CD4-positive, alpha-beta T cell treated with Interferon alpha-2 for 1 hour (primary cell): ENCODE results near the gene ZBTB7B.
"Not testable (repeated sequence)": the region's sequence is repeated elsewhere in the genome, so short reads cannot be mapped to it uniquely, and the experiment has no call there.

Source experiments
- DNase-seq, 2 donors: peaks; one replicate each; pipeline ENCODE4 v3.0.0-alpha.2; 2020 to 2022

ZBTB7B gene

GRCh38 chr1:154969246-154969645, 33.4 kb upstream of the ZBTB7B start:
- DNase-seq, result no peak

GRCh38 chr1:154969860-154970452, 32.6 kb upstream of the ZBTB7B start:
- DNase-seq, result no peak

GRCh38 chr1:154970631-154971340, 31.8 kb upstream of the ZBTB7B start, which contains the start of gene SHC1:
Gene SHC1, minus strand, starts transcription at chr1:154970747. Its CDS starts 221 bp downstream, at chr1:154970526.
- DNase-seq, result peak in 1 of 2 donors; percentile 57

DNA sequence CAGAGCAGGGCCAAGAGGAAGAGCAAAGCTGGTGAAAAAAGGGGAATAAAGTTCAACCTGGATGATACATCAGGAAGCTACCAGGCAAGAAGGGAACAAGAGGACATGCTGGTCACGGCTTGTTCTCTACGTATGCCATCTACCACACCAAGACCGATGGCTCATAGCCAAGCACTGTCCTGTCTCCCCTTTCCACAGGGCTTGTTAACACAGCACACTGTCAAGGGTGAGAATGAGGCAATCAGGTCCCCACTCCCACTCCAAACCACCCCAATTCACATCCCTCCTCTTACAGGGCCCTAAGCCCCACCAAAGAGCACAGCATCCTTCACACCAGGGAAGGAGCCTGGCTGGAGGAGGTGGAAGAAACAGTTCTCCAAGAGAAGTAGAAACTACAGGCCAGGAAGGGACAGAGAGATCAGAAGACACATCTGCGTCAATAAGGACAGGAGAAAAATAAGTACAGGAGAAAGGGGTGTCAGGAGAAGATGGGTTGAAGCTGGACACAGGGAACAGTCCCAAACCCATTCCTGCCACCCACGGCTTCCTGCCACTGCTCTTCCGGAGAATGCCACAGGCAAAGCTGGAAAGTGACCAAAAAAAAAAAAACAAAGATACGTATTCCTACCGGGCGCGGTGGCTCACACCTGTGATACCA, 31.1 kb upstream of the ZBTB7B start:
- no peak for DNase-seq

DNA sequence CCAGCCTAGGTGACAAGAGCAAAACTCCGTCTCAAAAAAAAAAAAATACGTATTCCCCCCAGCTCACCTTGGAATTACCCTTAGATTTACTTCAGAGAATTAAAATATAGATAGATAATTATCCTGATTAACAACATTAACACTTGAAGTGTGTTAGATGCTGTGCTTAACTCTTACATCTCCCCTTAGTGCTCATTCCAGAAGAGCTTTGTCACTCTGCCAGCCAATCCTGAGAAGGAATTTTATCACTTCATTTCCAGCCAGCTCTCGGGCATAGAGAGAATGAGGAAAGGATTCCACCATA, 30.4 kb upstream of the ZBTB7B start:
- no peak for DNase-seq

DNA sequence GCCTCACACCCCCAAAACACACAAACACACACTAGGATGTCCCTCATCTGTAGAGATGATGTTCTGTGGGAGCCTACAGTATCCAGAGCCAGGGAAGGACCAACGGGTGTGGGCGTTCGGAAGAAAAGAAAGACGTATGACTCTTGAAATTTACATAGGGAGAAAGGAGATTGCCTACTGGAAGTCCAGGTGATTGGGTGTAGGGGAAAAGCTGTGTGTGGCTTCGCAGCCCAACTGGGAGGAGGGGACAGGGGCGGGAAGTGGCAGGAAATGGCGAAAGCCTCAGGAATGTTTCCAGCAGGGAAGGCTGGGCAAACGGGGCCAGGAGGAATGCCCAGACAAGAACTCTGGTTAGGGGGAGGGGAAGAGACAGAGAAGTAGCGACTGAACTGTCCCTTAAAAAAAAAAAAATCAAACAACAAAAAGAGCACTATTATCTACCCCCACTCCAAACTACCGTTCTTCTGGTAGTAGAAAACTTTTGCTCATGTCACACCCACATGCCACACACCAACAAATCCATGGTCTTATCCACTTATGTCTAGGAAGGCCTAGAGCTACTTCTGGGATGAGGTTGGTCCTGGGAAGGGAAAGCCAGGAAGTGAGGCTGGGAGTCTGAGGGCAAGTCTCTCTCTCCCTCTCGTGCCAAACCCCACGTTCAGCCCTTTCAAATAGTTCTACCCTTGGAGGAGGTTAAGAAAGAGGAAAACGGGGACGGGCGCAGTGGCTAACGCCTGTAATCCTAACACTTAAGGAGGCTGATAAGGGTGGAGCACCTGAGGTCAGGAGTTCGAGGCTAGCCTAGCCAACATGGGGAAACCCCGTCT, 29.9 kb upstream of the ZBTB7B start:
- no peak for DNase-seq

DNA sequence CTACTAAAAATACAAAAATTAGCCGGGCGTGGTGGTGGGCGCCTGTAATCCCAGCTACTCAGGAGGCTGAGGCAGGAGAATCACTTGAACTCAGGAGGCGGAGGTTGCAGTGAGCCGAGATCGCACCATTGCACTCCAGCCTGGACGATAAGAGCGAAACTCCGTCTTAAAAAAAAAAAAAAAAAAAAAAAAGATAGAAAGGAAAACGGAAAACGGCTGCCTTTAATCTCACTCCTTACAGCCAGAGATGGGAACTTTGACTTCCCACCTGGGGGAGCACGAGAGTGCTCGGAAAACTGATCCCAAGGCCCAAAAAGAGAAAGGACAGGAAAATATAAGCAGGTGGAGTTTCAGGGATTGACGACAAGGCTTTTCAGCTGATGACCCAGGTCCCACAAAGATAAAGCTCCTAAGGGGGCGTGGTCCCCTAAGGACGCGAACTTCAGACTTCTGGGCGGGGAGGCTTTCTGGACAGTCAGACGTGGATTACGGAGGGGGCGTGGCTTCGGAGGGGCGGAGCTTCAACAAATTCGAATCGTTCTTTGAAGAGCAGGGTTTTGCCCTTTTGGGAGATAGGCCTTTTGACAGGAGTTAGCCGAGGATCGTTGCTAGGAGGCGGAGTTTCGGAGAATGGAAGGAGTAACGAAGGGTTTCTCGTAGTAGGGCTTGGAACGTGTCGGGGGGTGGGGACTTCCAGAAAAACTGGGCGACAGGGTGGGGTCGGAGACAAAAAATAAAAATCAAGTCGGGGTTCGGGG, 29.1 kb upstream of the ZBTB7B start:
- DNase-seq, result peak; percentile 94 to 95

- peak; percentile 99 for DNase-seq
These were observed 28.3 kb upstream of the ZBTB7B start, which contains the start of gene CKS1B for GRCh38 chr1:154974102-154974807. Gene CKS1B, plus strand, starts transcription at chr1:154974681. Its CDS starts 65 bp downstream, at chr1:154974746.

- peak; percentile 96 for DNase-seq
These were observed 27.7 kb upstream of the ZBTB7B start for GRCh38 chr1:154974808-154975408.

GRCh38 chr1:154975409-154976059, 27.1 kb upstream of the ZBTB7B start:
- peak; percentile 57 to 68 for DNase-seq

GRCh38 chr1:154977762-154978161, 24.8 kb upstream of the ZBTB7B start:
- DNase-seq, result not testable (repeated sequence)

DNA sequence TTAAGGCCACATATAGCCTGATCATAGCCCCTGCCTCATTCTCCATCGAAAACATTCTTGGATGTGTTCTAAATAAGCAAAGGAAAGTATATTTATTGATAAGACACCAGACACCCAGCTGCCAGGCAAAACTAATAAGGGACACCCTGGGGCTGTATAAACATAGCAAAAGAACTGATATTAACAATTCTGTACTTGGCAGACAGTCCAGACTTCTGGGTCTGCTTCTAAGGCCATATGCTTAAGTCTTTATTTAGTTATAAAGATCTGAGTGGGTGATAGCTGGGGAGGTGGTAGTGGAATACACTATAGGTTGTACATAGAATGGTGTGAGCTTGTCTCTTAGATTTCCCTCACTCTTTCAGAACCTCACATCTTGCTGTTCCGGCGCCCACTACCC, 24.2 kb upstream of the ZBTB7B start:
- DNase-seq, result no peak

- no peak for DNase-seq
These were observed 20.3 kb upstream of the ZBTB7B start for GRCh38 chr1:154982341-154982740.

DNA sequence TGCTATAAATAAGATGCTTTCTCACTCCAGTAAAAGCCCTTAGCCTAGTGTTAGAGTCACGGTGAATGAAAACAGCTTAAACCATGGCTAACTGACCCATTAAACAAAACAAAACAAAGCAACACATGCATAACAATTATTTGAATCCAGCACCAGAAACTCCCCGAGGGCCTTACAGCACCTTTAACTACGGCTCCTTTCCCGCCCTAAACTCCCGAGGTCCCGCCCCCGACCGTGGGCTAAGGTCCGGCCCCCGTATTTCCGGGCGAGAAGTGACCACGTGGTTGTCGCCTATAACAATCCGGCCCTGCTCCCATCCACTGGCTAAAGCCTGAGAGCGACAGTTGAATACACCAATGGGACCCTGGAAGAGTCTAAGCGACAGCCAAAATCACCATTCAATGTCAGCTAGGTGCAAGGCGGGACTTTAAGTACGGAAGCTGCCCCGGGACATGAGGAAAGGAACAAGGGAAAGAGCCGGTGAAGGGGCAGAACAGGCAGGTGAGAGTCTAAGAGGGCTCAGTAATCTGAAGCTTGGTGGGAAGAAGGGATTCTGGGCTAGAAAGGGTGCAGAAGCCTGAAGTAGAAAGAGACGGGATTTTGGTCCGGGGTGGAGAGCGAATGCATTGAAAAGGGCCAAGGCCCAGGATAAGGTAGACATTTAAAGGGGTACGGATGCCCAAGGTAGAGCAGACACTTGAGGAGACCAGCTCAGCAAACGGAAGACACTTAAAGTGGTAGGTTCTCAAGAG, 19.5 kb upstream of the ZBTB7B start, which contains the start of gene FLAD1:
TSS of gene FLAD1 (plus strand) at position 448 of the 752 bp plus-strand sequence. CDS start 351 bp downstream, outside the sequence.
- peak; percentile 97 to 99 for DNase-seq

GRCh38 chr1:154983776-154984466, 18.7 kb upstream of the ZBTB7B start:
- DNase-seq, result no peak

- DNase-seq, result not testable (repeated sequence)
These were observed 15.9 kb upstream of the ZBTB7B start for GRCh38 chr1:154986736-154987135.

GRCh38 chr1:154987326-154987725, 15.3 kb upstream of the ZBTB7B start:
- DNase-seq, result no peak

GRCh38 chr1:154988058-154988954, 14.3 kb upstream of the ZBTB7B start:
- no peak for DNase-seq
